IMR-90 (cell line): ENCODE results near the gene ATP11B. TPM values are rescaled to one million over a fixed set of nuclear protein-coding genes. Genes with fewer than 3 reads are reported as not detected.

Experiments used
- ATAC-seq: fragments of 200-7000 bp; cut with Tn5 transposase; 2 replicates; pipeline ENCODE4 v1.9.1; 2020; ENCODE audit warnings: low read depth, mild to moderate bottlenecking, moderate library complexity
- BruUV-seq: library from RNA; stranded (reverse); fragments of 400-500 nt; replicated peaks from 2 replicates; lab custom pipeline; 2021; lab: Mats Ljungman, UMichigan
- CTCF ChIA-PET: fragments of 300-600 bp; formaldehyde crosslinking; extraction: SDS; loops from one replicate; lab custom pipeline; 2021; ENCODE audit warnings: antibody characterized with exemption; lab: Yijun Ruan, JAX
- POLR2A ChIA-PET: fragments of 300-600 bp; sonication (Branson Sonifier 250); formaldehyde crosslinking; loops from one replicate; lab custom pipeline; 2022; ENCODE audit warnings: antibody characterized with exemption; ENCODE audit not compliant: unreplicated experiment; lab: Charles Lee
- DNase-seq: peaks from one replicate; pipeline ENCODE4 v3.0.0; 2013
- H2AFZ ChIP-seq: replicated peaks from 2 replicates; pipeline ENCODE3; 2013; ENCODE audit warnings: low read length, mild to moderate bottlenecking; ENCODE audit not compliant: poor library complexity
- H2AK5ac ChIP-seq: 2 replicates; pipeline ENCODE4 v1.6.1; 2013; ENCODE audit warnings: low read depth, low read length, inconsistent platforms
- H2AK9ac ChIP-seq: replicated peaks from 2 replicates; pipeline ENCODE3; 2013; ENCODE audit warnings: mild to moderate bottlenecking, low read depth, low read length, moderate library complexity; ENCODE audit not compliant: poor library complexity
- H2BK120ac ChIP-seq: 2 replicates; pipeline ENCODE4 v1.6.1; 2013; ENCODE audit warnings: low read depth, low read length, inconsistent platforms
- H2BK15ac ChIP-seq: 3 replicates; pipeline ENCODE4 v1.6.1; 2013; ENCODE audit warnings: low read depth, low read length, inconsistent platforms
- H2BK20ac ChIP-seq: 2 replicates; pipeline ENCODE4 v1.6.1; 2013; ENCODE audit warnings: low read depth, mild to moderate bottlenecking, inconsistent platforms, low read length, moderate library complexity
- H2BK5ac ChIP-seq: 2 replicates; pipeline ENCODE4 v1.6.1; 2013; ENCODE audit warnings: mild to moderate bottlenecking, low read depth, low read length, inconsistent platforms; ENCODE audit not compliant: poor library complexity, severe bottlenecking
- H3K14ac ChIP-seq: replicated peaks from 2 replicates; pipeline ENCODE4 v1.6.1; 2013; ENCODE audit warnings: low read depth, low read length, inconsistent platforms
- H3K18ac ChIP-seq: 2 replicates; pipeline ENCODE4 v1.6.1; 2013; ENCODE audit warnings: low read depth, low read length, control low read depth
- H3K23ac ChIP-seq: 2 replicates; pipeline ENCODE4 v1.6.1; 2013; ENCODE audit warnings: low read depth, low read length, inconsistent platforms
- H3K27ac ChIP-seq: 2 replicates; pipeline ENCODE4 v1.5.1; 2013; ENCODE audit warnings: mild to moderate bottlenecking, control low read depth, low read length; ENCODE audit not compliant: insufficient read depth
- H3K27me3 ChIP-seq: 2 replicates; pipeline ENCODE4 v1.6.1; 2013; ENCODE audit warnings: low read length; ENCODE audit not compliant: control insufficient read depth, insufficient read depth
- H3K36me3 ChIP-seq: 2 replicates; pipeline ENCODE4 v1.6.1; 2013; ENCODE audit warnings: low read length, mixed read lengths; ENCODE audit not compliant: control insufficient read depth, insufficient read depth
- H3K4ac ChIP-seq: 2 replicates; pipeline ENCODE4 v1.6.1; 2013; ENCODE audit warnings: low read depth, low read length, inconsistent platforms
- H3K4me1 ChIP-seq: 2 replicates; pipeline ENCODE4 v1.6.1; 2013; ENCODE audit warnings: low read length, mixed read lengths; ENCODE audit not compliant: control insufficient read depth, insufficient read depth
- H3K4me2 ChIP-seq: 2 replicates; pipeline ENCODE4 v1.6.1; 2013; ENCODE audit warnings: low read depth, mild to moderate bottlenecking, control low read depth, low read length, moderate library complexity
- H3K4me3 ChIP-seq: 2 replicates; pipeline ENCODE4 v1.5.1; 2013; ENCODE audit warnings: low read depth, mild to moderate bottlenecking, control low read depth, low read length, moderate library complexity; ENCODE audit not compliant: insufficient read depth
- H3K56ac ChIP-seq: 2 replicates; pipeline ENCODE4 v1.6.1; 2013; ENCODE audit warnings: low read length, inconsistent platforms; ENCODE audit not compliant: insufficient read depth; ENCODE audit errors: extremely low read depth
- H3K79me1 ChIP-seq, 2 experiments: 2 replicates each; pipeline ENCODE4 v1.6.1; 2013; ENCODE audit warnings: low read length in 2 of 2, inconsistent platforms in 1 of 2, low read depth in 1 of 2
- H3K9ac ChIP-seq: 2 replicates; pipeline ENCODE4 v1.6.1; 2013; ENCODE audit warnings: low read depth, low read length, control low read depth
- H3K9me1 ChIP-seq: 2 replicates; pipeline ENCODE4 v1.6.1; 2013; ENCODE audit warnings: low read length, inconsistent platforms; ENCODE audit not compliant: insufficient read depth
- H3K9me3 ChIP-seq: 2 replicates; pipeline ENCODE4 v1.6.1; 2013; ENCODE audit warnings: low read length; ENCODE audit not compliant: control insufficient read depth, insufficient read depth
- H4K20me1 ChIP-seq: 2 replicates; pipeline ENCODE4 v1.6.1; 2013; ENCODE audit warnings: low read length, inconsistent platforms; ENCODE audit not compliant: insufficient read depth
- H4K5ac ChIP-seq: 2 replicates; pipeline ENCODE4 v1.6.1; 2013; ENCODE audit warnings: mild to moderate bottlenecking, low read depth, low read length, control low read depth
- H4K8ac ChIP-seq, 2 experiments: 2 replicates each; pipeline ENCODE4 v1.6.1; 2013; ENCODE audit warnings: low read depth in 2 of 2, low read length in 2 of 2, control low read depth in 1 of 2, inconsistent platforms in 1 of 2
- H4K91ac ChIP-seq: 2 replicates; pipeline ENCODE4 v1.6.1; 2013; ENCODE audit warnings: low read depth, low read length, inconsistent platforms; ENCODE audit not compliant: insufficient read depth
- BHLHE40 ChIP-seq: fragments of 150-350 bp; IDR thresholded peaks from 2 replicates; pipeline ENCODE4 v1.6.1; 2016; ENCODE audit warnings: mild to moderate bottlenecking, low read depth, low read length
- CEBPB ChIP-seq: IDR thresholded peaks from 2 replicates; pipeline ENCODE4 v1.6.1; 2012; ENCODE audit warnings: low read depth, low read length, improper control_type of control experiment
- CHD1 ChIP-seq: IDR thresholded peaks from 2 replicates; pipeline ENCODE4 v1.6.1; 2012; ENCODE audit warnings: low read depth, low read length, improper control_type of control experiment
- FOS ChIP-seq: fragments of 150-350 bp; IDR thresholded peaks from 2 replicates; pipeline ENCODE4 v1.6.1; 2016; ENCODE audit warnings: low read depth, low read length
- MAFK ChIP-seq: IDR thresholded peaks from 2 replicates; pipeline ENCODE4 v1.6.1; 2012; ENCODE audit warnings: low read depth, low read length, improper control_type of control experiment
- MXI1 ChIP-seq: IDR thresholded peaks from 2 replicates; pipeline ENCODE4 v1.6.1; 2012; ENCODE audit warnings: low read depth, mild to moderate bottlenecking, low read length, moderate library complexity, borderline replicate concordance
- NFE2L2 ChIP-seq: fragments of 150-350 bp; IDR thresholded peaks from 2 replicates; pipeline ENCODE4 v1.6.1; 2016; ENCODE audit warnings: low read depth, mild to moderate bottlenecking, low read length
- POLR2A ChIP-seq: IDR thresholded peaks from 2 replicates; pipeline ENCODE4 v1.6.1; 2012; ENCODE audit warnings: mild to moderate bottlenecking, low read depth, low read length
- RAD21 ChIP-seq: IDR thresholded peaks from 2 replicates; pipeline ENCODE4 v1.6.1; 2012; ENCODE audit warnings: low read length, improper control_type of control experiment
- RCOR1 ChIP-seq: IDR thresholded peaks from 2 replicates; pipeline ENCODE4 v1.6.1; 2012; ENCODE audit warnings: mild to moderate bottlenecking, low read length, improper control_type of control experiment; ENCODE audit not compliant: insufficient replicate concordance
- SMC3 ChIP-seq: fragments of 150-350 bp; IDR thresholded peaks from 2 replicates; pipeline ENCODE4 v1.6.1; 2016; ENCODE audit warnings: low read depth, mild to moderate bottlenecking, antibody characterized with exemption, low read length, moderate library complexity
- USF2 ChIP-seq: fragments of 150-350 bp; IDR thresholded peaks from 2 replicates; pipeline ENCODE4 v1.6.1; 2017; ENCODE audit warnings: mild to moderate bottlenecking, antibody characterized with exemption, low read length, low read depth
- WGBS, 2 experiments: methylation state at CpG; one replicate each; pipeline versions ENCODE4 v1.1.5 to v1.1.7; 2013; ENCODE audit warnings: missing lambda C conversion rate in 2 of 2; ENCODE audit not compliant: insufficient read length in 1 of 2; ENCODE audit errors: extremely low coverage in 2 of 2; 5-methylcytosine and 5-hydroxymethylcytosine counted together
- dilution Hi-C: fragments of 300-500 bp; cut with HindIII; formaldehyde crosslinking; loops from one replicate; pipeline ENCODE4 v1.14.3; 2018; ENCODE audit warnings: low sequenced_read_pairs; ENCODE audit not compliant: unreplicated experiment
- in situ Hi-C: fragments of 300-500 bp; cut with MboI; formaldehyde crosslinking; loops from 3 replicates; pipeline ENCODE4 v1.14.3; 2019; ENCODE audit warnings: low sequenced_read_pairs, inconsistent platforms, mixed read lengths
- intact Hi-C: fragments of 100-400 bp; cut with micrococcal nuclease; formaldehyde crosslinking; loops from 2 replicates; pipeline ENCODE4 v1.10.0; 2022
- polyA plus RNA-seq, 3 experiments: library from polyadenylated mRNA; depleted of rRNA; stranded (reverse); fragments of >200 nt; gene quantifications; 2 replicates each; pipeline ENCODE4 v1.2.3, GENCODE V29; 2012; ENCODE audit warnings: low replicate concordance in 1 of 3
- total RNA-seq: library from RNA; depleted of rRNA; stranded (reverse); fragments of >200 nt; gene quantifications from 2 replicates; pipeline ENCODE4 v1.2.3, GENCODE V29; 2012
- TF ChIP-seq, protein P1 (sequence below): fragments of 150-350 bp; IDR thresholded peaks from 2 replicates; pipeline ENCODE4 v1.6.1; 2016; ENCODE audit warnings: low read depth, mild to moderate bottlenecking, low read length, moderate library complexity, borderline replicate concordance
- TF ChIP-seq, protein P2 (sequence below): conservative IDR thresholded peaks from 2 replicates; pipeline ENCODE4 v1.5.1; 2012; ENCODE audit warnings: mild to moderate bottlenecking, low read depth, low read length, improper control_type of control experiment

The ATP11B gene
- total and polyA plus RNA-seq, 2 of the 4 experiments (the other 2 are of a cell fraction) = 10.0 to 39.6 TPM

- Histone ChIP-seq H3K18ac (no peak overlapping the region), H3K9me1 (no peaks in the 10 kb centered on the region), H2BK5ac (no peak overlapping the region), H2BK20ac (no peak overlapping the region), H3K23ac (no peak overlapping the region), H4K5ac (no peak overlapping the region), H3K14ac (no peak overlapping the region), H3K4me1 (no peaks in the 10 kb centered on the region), H4K91ac (no peak overlapping the region), H2BK15ac (no peak overlapping the region), H2AK9ac (no peak overlapping the region), H4K20me1 (peaks cover 5% of the 10 kb centered on the region; the same call in 1 of the 2 replicates), H3K4me2 (no peak overlapping the region), H4K8ac (no peak overlapping the region), H3K9me3 (no peaks in the 10 kb centered on the region), H3K27me3 (no peaks in the 10 kb centered on the region), H2BK120ac (no peak overlapping the region), H3K27ac (no peak overlapping the region), H3K36me3 (no peaks in the 10 kb centered on the region), H2AFZ (no peak overlapping the region), H2AK5ac (no peak overlapping the region), H3K79me1 (peaks cover 11 to 19% of the 10 kb centered on the region in 2 experiments), H3K4me3 (no peak overlapping the region), H3K4ac (no peak overlapping the region), H3K56ac (no peak overlapping the region), H3K9ac (no peak overlapping the region)
- CTCF ChIA-PET = interaction anchor here (1.0 kb wide), 1 partner anchor 13 kb away, joined by 3 read pairs; no protein-coding TSS in a partner anchor
- in situ Hi-C loops = loop anchor here (5.0 kb wide), 1 partner anchor 36 kb away; no protein-coding TSS in a partner anchor
- POLR2A ChIA-PET = no interaction called here
- no TSS peak for BruUV-seq
- dilution Hi-C loops = no loop called here
- intact Hi-C loops = no loop called here
- TF ChIP-seq RAD21 (no peak), CHD1 (no peak), MXI1 (no peak), MAFK (no peak), FOS (no peak), NFE2L2 (no peak), USF2 (no peak), BHLHE40 (no peak), SMC3 (no peak), POLR2A (no peak), CEBPB (no peak), RCOR1 (no peak)
- TF ChIP-seq, protein P1, sequence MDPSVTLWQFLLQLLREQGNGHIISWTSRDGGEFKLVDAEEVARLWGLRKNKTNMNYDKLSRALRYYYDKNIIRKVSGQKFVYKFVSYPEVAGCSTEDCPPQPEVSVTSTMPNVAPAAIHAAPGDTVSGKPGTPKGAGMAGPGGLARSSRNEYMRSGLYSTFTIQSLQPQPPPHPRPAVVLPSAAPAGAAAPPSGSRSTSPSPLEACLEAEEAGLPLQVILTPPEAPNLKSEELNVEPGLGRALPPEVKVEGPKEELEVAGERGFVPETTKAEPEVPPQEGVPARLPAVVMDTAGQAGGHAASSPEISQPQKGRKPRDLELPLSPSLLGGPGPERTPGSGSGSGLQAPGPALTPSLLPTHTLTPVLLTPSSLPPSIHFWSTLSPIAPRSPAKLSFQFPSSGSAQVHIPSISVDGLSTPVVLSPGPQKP = no peak
- TF ChIP-seq, protein P2, sequence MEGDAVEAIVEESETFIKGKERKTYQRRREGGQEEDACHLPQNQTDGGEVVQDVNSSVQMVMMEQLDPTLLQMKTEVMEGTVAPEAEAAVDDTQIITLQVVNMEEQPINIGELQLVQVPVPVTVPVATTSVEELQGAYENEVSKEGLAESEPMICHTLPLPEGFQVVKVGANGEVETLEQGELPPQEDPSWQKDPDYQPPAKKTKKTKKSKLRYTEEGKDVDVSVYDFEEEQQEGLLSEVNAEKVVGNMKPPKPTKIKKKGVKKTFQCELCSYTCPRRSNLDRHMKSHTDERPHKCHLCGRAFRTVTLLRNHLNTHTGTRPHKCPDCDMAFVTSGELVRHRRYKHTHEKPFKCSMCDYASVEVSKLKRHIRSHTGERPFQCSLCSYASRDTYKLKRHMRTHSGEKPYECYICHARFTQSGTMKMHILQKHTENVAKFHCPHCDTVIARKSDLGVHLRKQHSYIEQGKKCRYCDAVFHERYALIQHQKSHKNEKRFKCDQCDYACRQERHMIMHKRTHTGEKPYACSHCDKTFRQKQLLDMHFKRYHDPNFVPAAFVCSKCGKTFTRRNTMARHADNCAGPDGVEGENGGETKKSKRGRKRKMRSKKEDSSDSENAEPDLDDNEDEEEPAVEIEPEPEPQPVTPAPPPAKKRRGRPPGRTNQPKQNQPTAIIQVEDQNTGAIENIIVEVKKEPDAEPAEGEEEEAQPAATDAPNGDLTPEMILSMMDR = no peak
- no CpG with 5 or more reads among the region's 1 CpG for WGBS, 2 experiments
- no peak for DNase-seq
- ATAC-seq = no peak
These were observed 3.0 kb downstream of the ATP11B start for GRCh38 chr3:182796310-182796709.
